BJ (cell line): ENCODE results near the gene MBD1. TPM values are rescaled to one million over a fixed set of nuclear protein-coding genes. Genes with fewer than 3 reads are reported as not detected.

Experiments used
- CTCF ChIA-PET: fragments of 350-600 bp; formaldehyde crosslinking; extraction: SDS; loops from one replicate; lab custom pipeline; 2021; ENCODE audit warnings: antibody characterized with exemption, inconsistent platforms; lab: Yijun Ruan, JAX
- POLR2A ChIA-PET: fragments of 300-600 bp; sonication (Branson Sonifier 250); formaldehyde crosslinking; extraction: SDS; loops from one replicate; lab custom pipeline; 2021; ENCODE audit warnings: antibody characterized with exemption; lab: Charles Lee
- DNase-seq: peaks from one replicate; pipeline ENCODE4 v3.0.0-alpha.2; 2011; ENCODE audit warnings: low read depth
- H3K27me3 ChIP-seq: 2 replicates; pipeline ENCODE4 v1.6.0; 2011; ENCODE audit warnings: low read length; ENCODE audit not compliant: control insufficient read depth, insufficient read depth
- H3K36me3 ChIP-seq: 2 replicates; pipeline ENCODE4 v1.5.1; 2011; ENCODE audit warnings: low read length; ENCODE audit not compliant: control insufficient read depth, insufficient read depth
- H3K4me3 ChIP-seq: 2 replicates; pipeline ENCODE4 v1.5.1; 2011; ENCODE audit warnings: low read depth, mild to moderate bottlenecking, control low read depth, low read length
- polyA plus RNA-seq: library from polyadenylated mRNA; depleted of rRNA; stranded (reverse); fragments of >200 nt; gene quantifications from 2 replicates; pipeline ENCODE4 v1.2.3, GENCODE V29; 2011
- TF ChIP-seq, protein P1 (sequence below): IDR thresholded peaks from 2 replicates; pipeline ENCODE4 v1.5.1; 2011; ENCODE audit warnings: low read depth, mild to moderate bottlenecking, control low read depth, inconsistent platforms, low read length, moderate library complexity; ENCODE audit not compliant: insufficient read depth

The MBD1 gene
- polyA plus RNA-seq, 1 experiment, result 54.4 TPM

DNA sequence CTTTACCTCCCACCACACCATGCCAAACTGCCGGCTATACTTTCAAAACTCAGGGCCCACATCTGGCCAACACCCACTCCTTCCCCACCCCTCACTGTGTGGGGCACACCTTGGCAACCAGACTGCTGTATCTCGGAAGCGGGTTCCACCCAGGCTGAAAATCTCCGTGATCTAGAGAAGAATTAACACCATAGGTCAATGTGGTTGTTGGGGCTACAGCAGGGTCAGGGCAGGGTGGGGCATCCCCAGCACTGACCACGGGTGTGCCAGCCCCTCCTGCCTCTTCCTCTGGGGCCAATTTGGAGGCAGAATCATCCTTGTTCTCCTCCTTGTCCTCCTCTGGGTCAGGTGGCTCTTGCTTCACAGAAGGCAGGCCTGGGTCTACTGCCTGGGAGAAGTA is 8.8 kb downstream of the MBD1 start:
- DNase-seq, result no peak
- ChIA-PET POLR2A (no interaction called here), CTCF (interaction anchor here (1.2 kb wide), 1 partner anchor 9 kb away, joined by 3 read pairs; the partner anchor contains the start of gene MBD1)
- H3K27me3 ChIP-seq, result no peaks in the 10 kb centered on the region
- TF ChIP-seq, protein P1, sequence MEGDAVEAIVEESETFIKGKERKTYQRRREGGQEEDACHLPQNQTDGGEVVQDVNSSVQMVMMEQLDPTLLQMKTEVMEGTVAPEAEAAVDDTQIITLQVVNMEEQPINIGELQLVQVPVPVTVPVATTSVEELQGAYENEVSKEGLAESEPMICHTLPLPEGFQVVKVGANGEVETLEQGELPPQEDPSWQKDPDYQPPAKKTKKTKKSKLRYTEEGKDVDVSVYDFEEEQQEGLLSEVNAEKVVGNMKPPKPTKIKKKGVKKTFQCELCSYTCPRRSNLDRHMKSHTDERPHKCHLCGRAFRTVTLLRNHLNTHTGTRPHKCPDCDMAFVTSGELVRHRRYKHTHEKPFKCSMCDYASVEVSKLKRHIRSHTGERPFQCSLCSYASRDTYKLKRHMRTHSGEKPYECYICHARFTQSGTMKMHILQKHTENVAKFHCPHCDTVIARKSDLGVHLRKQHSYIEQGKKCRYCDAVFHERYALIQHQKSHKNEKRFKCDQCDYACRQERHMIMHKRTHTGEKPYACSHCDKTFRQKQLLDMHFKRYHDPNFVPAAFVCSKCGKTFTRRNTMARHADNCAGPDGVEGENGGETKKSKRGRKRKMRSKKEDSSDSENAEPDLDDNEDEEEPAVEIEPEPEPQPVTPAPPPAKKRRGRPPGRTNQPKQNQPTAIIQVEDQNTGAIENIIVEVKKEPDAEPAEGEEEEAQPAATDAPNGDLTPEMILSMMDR, result no peak
- H3K4me3 ChIP-seq, result no peak overlapping the region
- H3K36me3 ChIP-seq, result peaks cover 64% of the 10 kb centered on the region

DNA sequence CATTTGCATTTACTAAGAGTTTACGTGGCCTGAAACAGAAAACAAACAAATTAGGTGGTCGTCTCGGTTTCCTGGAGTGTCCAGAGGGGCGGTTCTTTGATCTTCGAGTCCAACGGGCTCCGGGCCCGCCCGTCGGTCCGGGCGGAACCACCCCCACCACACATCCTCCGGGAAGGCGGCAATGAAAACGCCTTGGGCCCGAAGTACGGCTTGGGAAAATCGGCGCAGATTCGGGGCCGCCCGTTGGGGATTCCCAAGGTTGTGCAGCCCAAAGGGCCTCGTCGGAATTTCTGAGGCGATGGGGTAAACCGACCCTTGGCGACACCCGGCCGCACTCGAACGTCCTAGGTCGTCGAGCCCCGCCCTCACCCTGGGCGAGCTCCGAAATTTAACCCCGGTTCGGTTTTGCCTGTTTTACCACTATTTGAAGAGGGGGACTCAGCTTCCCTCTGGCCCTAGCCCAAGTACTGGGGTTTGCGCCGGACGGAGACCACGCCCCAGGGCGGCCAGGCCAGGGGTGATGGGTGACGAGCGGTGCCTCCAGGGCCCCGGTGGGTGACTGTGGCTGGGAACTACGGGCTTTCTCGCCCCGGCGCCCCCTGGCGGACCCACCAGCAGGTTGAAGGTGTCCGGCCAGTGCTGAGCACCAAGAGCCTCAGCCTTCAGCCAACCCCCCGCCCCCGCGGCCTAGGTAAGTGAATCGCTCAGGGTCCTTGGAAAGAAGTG is 13.1 kb downstream of the MBD1 start:
- TF ChIP-seq, protein P1, result peak; percentile 74
- H3K36me3 ChIP-seq, result peaks cover 29% of the 10 kb centered on the region
- ChIA-PET POLR2A (no interaction called here), CTCF (interaction anchor here (1.0 to 2.5 kb wide), 3 partner anchors 10 to 258 kb away, joined by 3 to 7 read pairs (median 6); no protein-coding TSS in a partner anchor)
- H3K27me3 ChIP-seq, result no peaks in the 10 kb centered on the region
- no peak for DNase-seq
- H3K4me3 ChIP-seq, result peak overlapping the region; percentile 36

DNA sequence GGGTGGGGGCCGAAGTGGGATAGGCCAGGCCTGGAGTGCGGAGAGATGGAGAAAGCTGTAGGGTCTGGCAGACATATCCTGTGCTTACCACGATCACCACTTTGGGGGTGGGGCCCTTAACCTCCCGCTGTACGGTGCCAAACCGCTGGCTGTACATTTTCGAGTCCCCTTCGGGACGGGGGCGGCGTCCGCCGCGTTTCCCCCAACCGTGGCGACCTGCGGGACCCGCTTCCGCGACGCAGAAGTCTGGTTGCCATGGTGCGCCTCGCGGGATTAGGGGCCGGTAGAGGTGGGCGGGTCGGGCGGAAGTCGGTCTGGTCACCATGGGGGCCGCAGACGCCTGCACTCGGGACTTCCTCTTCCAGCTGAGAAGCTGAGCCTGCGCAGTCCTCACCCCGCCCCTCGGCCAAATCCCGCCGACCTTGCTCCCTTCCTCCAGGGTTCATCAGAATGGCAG is 15.0 kb downstream of the MBD1 start, which contains the start of gene CFAP53:
Gene CFAP53, minus strand, starts transcription at position 248 of the 457 bp plus-strand sequence. Its CDS starts 91 bp downstream, at position 157.
- peaks cover 15% of the 10 kb centered on the region for H3K36me3 ChIP-seq
- CTCF ChIA-PET, result interaction anchor here (0.6 to 1.7 kb wide), 3 partner anchors 13 to 91 kb away, joined by 3 to 4 read pairs (median 4); no protein-coding TSS in a partner anchor
- H3K27me3 ChIP-seq, result no peaks in the 10 kb centered on the region
- POLR2A ChIA-PET, result no interaction called here
- DNase-seq, result peak; percentile 50
- TF ChIP-seq, protein P1, result no peak
- H3K4me3 ChIP-seq, result peak within 1 kb of the TSS; percentile 84

DNA sequence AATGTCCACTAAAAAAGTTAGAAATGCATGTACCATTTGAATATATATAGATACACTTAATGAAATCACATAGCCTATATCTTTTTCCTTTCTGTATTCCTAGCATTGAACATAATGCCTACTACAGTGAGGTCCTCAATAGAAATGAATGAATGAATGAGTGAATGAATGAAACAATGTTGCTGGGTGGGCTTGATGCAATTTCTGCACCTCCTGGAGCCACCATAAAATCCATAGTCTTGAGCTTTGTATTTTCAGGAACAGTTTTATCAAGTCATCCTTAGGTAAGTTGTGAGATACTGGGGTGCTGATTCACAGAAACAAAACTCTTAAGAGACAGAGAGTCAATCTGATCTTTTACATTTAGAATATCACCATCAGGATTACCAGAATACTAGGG is 18.3 kb downstream of the MBD1 start:
- H3K27me3 ChIP-seq, result no peaks in the 10 kb centered on the region
- DNase-seq, result no peak
- POLR2A ChIA-PET, result no interaction called here
- TF ChIP-seq, protein P1, result no peak
- no peak overlapping the region for H3K4me3 ChIP-seq
- H3K36me3 ChIP-seq, result no peaks in the 10 kb centered on the region
- CTCF ChIA-PET, result no interaction called here

DNA sequence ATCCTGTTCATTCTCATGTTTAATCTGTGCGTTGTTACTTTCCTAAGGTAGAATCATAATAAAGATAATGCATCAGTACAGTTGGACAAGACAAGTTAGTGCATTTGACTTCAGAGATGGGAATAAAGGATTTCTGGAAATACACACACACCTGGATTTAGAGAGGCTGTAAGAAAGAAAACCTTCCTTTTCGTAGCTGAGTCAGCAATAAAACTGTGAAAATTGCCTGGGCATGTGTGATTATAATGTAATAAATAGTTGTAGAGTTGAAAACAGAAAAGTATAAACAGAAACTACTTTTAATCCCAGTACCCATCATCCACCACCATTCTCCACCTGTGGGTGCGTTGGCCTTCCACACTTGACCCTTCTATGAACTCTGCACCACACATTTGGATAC is 30.4 kb downstream of the MBD1 start:
- TF ChIP-seq, protein P1, result no peak
- CTCF ChIA-PET, result no interaction called here

More for the DNA sequence above, 30.4 kb downstream of the MBD1 start:
- H3K4me3 ChIP-seq, result no peak overlapping the region
- POLR2A ChIA-PET, result no interaction called here
- no peak for DNase-seq
- H3K36me3 ChIP-seq, result no peaks in the 10 kb centered on the region
- H3K27me3 ChIP-seq, result no peaks in the 10 kb centered on the region
